Measurements from ENCODE around the gene CYTH4. TPM values are rescaled to one million over a fixed set of nuclear protein-coding genes. Genes with fewer than 3 reads are reported as not detected.

Gene CYTH4
- total and polyA plus RNA-seq, 2 donors (not counting 3 experiments of a cell fraction or from before 2014, with no cell fraction given): 0.06 TPM; not detected in 1

DNA sequence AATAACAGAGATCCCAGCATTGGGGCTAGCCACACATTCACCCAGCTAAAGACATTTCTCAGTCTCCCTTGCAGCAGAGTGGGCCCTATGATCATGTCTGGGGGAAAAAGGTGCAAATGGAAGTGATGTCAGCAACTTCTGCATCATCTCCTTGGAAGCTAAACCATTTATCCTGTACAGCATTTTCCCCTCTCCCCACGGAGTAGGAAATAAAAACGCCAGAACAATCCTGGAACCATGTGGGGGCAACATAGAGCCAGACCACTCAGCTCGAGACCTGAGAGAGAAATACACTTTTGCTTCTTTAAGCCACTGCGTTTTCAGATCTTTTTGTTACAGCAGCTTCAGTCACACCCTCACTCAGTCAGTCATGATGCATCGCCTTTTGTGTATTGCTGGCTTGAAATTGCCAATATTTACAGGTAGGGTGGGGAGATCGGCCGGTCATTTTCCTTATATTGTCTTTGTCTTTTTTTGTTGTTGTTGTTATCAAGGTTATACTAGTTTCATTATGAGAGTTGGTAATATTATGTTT, 29.1 kb upstream of the CYTH4 start:
- peak; percentile 58 for DNase-seq (ENCODE audit: low read depth, low spot score)
- Histone ChIP-seq H4K20me1 (replicated peaks; ENCODE audit: control insufficient read depth, extremely low read depth, insufficient read depth, low read length) (no peaks in the 10 kb centered on the region), H2AFZ (ENCODE audit: low read depth, low read length) (peak overlapping the region; percentile 52), H3K4me2 (ENCODE audit: insufficient read depth, low read length) (no peak overlapping the region), H3K79me2 (ENCODE audit: control insufficient read depth, insufficient read depth, low read length) (no peaks in the 10 kb centered on the region), H3K27ac (ENCODE audit: insufficient read depth, low read depth, low read length) (no peak overlapping the region), H3K4me3 (replicated peaks in 1 of 3; ENCODE audit: insufficient read depth in 1 of 3, low read depth in 1 of 3, low read length in 3 of 3) (no peak overlapping the region), H3K27me3 (ENCODE audit: control insufficient read depth in 2 of 2, insufficient read depth in 2 of 2, low read length in 2 of 2) (no peaks in the 10 kb centered on the region), H3K36me3 (ENCODE audit: control insufficient read depth in 2 of 2, extremely low read depth in 1 of 2, insufficient read depth in 2 of 2, low read length in 2 of 2) (no peaks in the 10 kb centered on the region), H3K9me1 (replicated peaks; ENCODE audit: control insufficient read depth, extremely low read depth, insufficient read depth, low read length) (no peaks in the 10 kb centered on the region), H3K9me3 (replicated peaks; ENCODE audit: control insufficient read depth, insufficient read depth, low read length) (no peaks in the 10 kb centered on the region), H3K4me1 (ENCODE audit: control insufficient read depth, extremely low read depth, insufficient read depth, low read length) (peaks cover 31% of the 10 kb centered on the region), H3K9ac (replicated peaks; ENCODE audit: extremely low read depth, insufficient read depth, low read length) (no peak overlapping the region)
- no TSS peak for BruUV-seq (replicated peaks)
- ChIA-PET CTCF (interaction anchor here (0.9 to 3.1 kb wide), 8 partner anchors 8 to 339 kb away, joined by 3 to 28 read pairs (median 4); partner anchors contain the start of gene RAC2), POLR2A (no interaction called here)
- TF ChIP-seq, protein P1, sequence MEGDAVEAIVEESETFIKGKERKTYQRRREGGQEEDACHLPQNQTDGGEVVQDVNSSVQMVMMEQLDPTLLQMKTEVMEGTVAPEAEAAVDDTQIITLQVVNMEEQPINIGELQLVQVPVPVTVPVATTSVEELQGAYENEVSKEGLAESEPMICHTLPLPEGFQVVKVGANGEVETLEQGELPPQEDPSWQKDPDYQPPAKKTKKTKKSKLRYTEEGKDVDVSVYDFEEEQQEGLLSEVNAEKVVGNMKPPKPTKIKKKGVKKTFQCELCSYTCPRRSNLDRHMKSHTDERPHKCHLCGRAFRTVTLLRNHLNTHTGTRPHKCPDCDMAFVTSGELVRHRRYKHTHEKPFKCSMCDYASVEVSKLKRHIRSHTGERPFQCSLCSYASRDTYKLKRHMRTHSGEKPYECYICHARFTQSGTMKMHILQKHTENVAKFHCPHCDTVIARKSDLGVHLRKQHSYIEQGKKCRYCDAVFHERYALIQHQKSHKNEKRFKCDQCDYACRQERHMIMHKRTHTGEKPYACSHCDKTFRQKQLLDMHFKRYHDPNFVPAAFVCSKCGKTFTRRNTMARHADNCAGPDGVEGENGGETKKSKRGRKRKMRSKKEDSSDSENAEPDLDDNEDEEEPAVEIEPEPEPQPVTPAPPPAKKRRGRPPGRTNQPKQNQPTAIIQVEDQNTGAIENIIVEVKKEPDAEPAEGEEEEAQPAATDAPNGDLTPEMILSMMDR (IDR thresholded peaks at IDR 0.05; ENCODE audit: extremely low read depth in 1 of 2, insufficient read depth in 1 of 2, low read depth in 1 of 2, low read length in 2 of 2): peak; percentile 7 to 22
- TF ChIP-seq GATA2 (IDR thresholded peaks at IDR 0.05; ENCODE audit: insufficient read depth, insufficient read length, low read depth, low read length): no peak
- intact Hi-C loops (cut with micrococcal nuclease) (loop anchor here (1.0 to 2.0 kb wide), 2 partner anchors 9 to 54 kb away; partner anchors contain the start of gene RAC2), dilution Hi-C loops (cut with MboI; ENCODE audit: extremely low pct_ligation_motif_present, low sequenced_read_pairs) (no loop called here)
- peak; percentile 79 for FAIRE-seq

DNA sequence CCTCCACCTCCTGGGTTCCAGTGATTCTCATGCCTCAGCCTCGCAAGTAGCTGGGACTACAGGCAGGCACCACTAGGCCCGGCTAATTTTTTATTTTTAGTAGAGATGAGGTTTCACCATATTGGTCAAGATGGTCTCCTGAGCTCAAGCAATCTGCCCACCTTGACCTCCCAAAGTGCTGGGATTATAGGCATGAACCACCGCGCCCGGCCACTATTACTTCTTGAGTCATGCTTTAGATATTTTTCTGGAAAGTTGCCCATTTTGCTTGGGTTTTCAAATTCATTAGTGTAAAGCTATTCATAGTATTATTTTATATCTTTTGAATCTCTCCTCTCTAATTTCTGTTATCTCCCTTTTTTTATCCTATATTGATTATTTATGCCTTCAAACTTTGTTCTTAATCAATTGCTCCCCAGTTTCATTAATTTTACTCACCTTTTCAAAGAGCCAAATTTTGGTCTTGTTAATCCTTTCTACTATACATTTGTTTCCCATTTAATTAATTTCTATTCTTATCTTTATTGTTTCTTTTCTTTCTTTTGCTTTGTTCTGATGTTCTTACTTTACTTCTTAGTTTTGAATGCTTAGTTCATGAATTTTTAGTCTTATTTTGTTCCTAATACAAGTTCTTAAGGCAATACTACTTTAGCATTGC, 28.0 kb upstream of the CYTH4 start:
- peak overlapping the region; percentile 99 for H3K27ac ChIP-seq (ENCODE audit: insufficient read depth, low read depth, low read length)
- H3K4me1 ChIP-seq (ENCODE audit: control insufficient read depth, extremely low read depth, insufficient read depth, low read length): peaks cover 31% of the 10 kb centered on the region
- POLR2A ChIA-PET: no interaction called here
- FAIRE-seq: peak; percentile 88
- intact Hi-C loops (cut with micrococcal nuclease) (loop anchor here (1.0 kb wide), 1 partner anchor 201 kb away; no protein-coding TSS in a partner anchor), dilution Hi-C loops (cut with MboI; ENCODE audit: extremely low pct_ligation_motif_present, low sequenced_read_pairs) (no loop called here)
- no peaks in the 10 kb centered on the region for H3K27me3 ChIP-seq (ENCODE audit: control insufficient read depth in 2 of 2, insufficient read depth in 2 of 2, low read length in 2 of 2)
- no peaks in the 10 kb centered on the region for H4K20me1 ChIP-seq (replicated peaks; ENCODE audit: control insufficient read depth, extremely low read depth, insufficient read depth, low read length)
- H3K4me3 ChIP-seq (replicated peaks in 1 of 3; ENCODE audit: insufficient read depth in 1 of 3, low read depth in 1 of 3, low read length in 3 of 3): peak overlapping the region in 2 of 3 experiments; percentile 10 to 43
- H3K79me2 ChIP-seq (ENCODE audit: control insufficient read depth, insufficient read depth, low read length): no peaks in the 10 kb centered on the region
- CTCF ChIA-PET: interaction anchor here (1.1 to 3.1 kb wide), 6 partner anchors 11 to 338 kb away, joined by 3 to 28 read pairs (median 4); partner anchors contain the start of gene RAC2
- TF ChIP-seq MYC (IDR thresholded peaks at IDR 0.05; ENCODE audit: low read depth, low read length) (no peak), POLR2AphosphoS5 (IDR thresholded peaks at IDR 0.05; ENCODE audit: insufficient read depth, low read depth, low read length) (no peak), FOS (IDR thresholded peaks at IDR 0.05; ENCODE audit: borderline replicate concordance, insufficient read depth, low read length) (peak; percentile 38)
- H3K4me2 ChIP-seq (ENCODE audit: insufficient read depth, low read length): peak overlapping the region; percentile 97
- TSS peak; percentile 89 for BruUV-seq (replicated peaks)
- no peaks in the 10 kb centered on the region for H3K9me3 ChIP-seq (replicated peaks; ENCODE audit: control insufficient read depth, insufficient read depth, low read length)
- no peaks in the 10 kb centered on the region for H3K36me3 ChIP-seq (ENCODE audit: control insufficient read depth in 2 of 2, extremely low read depth in 1 of 2, insufficient read depth in 2 of 2, low read length in 2 of 2)
- H3K9ac ChIP-seq (replicated peaks; ENCODE audit: extremely low read depth, insufficient read depth, low read length): peak overlapping the region; percentile 94
- peak; percentile 76 for DNase-seq (ENCODE audit: low read depth, low spot score)
- H2AFZ ChIP-seq (ENCODE audit: low read depth, low read length): no peak overlapping the region
- no peaks in the 10 kb centered on the region for H3K9me1 ChIP-seq (replicated peaks; ENCODE audit: control insufficient read depth, extremely low read depth, insufficient read depth, low read length)

Data from endothelial cell of umbilical vein (primary cell).